Smooth muscle cell (in vitro differentiated cells): ENCODE measurements around the gene DNAJC15. TPM values are rescaled to one million over a fixed set of nuclear protein-coding genes. Genes with fewer than 3 reads are reported as not detected.
A peak's percentile ranks its signal among the peaks of the same experiment; 100 is the strongest.
"Not testable (repeated sequence)": the region's sequence is repeated elsewhere in the genome, so short reads cannot be mapped to it uniquely, and the experiment has no call there.

ENCODE experiments used
- DNase-seq: peaks from one replicate; lab custom pipeline; 2025; ENCODE audit not compliant: unreplicated experiment; lab: John Stamatoyannopoulos, UW
- H2AFZ ChIP-seq: fragments of 200-600 bp; sonication (generic); 2 replicates; pipeline ENCODE4 v1.6.0; 2016; ENCODE audit warnings: antibody characterized with exemption, low read depth, mild to moderate bottlenecking
- H3F3A ChIP-seq: fragments of 200-600 bp; sonication (generic); 2 replicates; pipeline ENCODE4 v1.6.0; 2017; ENCODE audit warnings: antibody characterized with exemption, low read depth
- H3K27ac ChIP-seq: fragments of 200-600 bp; sonication (generic); 2 replicates; pipeline ENCODE4 v1.5.1; 2016; ENCODE audit warnings: low read depth, mild to moderate bottlenecking
- H3K27me3 ChIP-seq: fragments of 200-600 bp; sonication (generic); 2 replicates; pipeline ENCODE4 v1.6.1; 2016; ENCODE audit warnings: low read depth, mild to moderate bottlenecking
- H3K36me3 ChIP-seq: fragments of 200-600 bp; sonication (generic); 2 replicates; pipeline ENCODE4 v1.5.1; 2016; ENCODE audit warnings: low read depth
- H3K4me1 ChIP-seq: fragments of 200-600 bp; sonication (generic); 2 replicates; pipeline ENCODE4 v1.5.1; 2016; ENCODE audit warnings: low read depth
- H3K4me2 ChIP-seq: fragments of 200-600 bp; sonication (generic); 2 replicates; pipeline ENCODE4 v1.6.0; 2016; ENCODE audit warnings: mild to moderate bottlenecking
- H3K4me3 ChIP-seq: fragments of 200-600 bp; sonication (generic); 2 replicates; pipeline ENCODE4 v1.5.1; 2016; ENCODE audit warnings: mild to moderate bottlenecking
- H3K79me2 ChIP-seq: fragments of 200-600 bp; sonication (generic); 2 replicates; pipeline ENCODE4 v1.6.0; 2016; ENCODE audit warnings: low read depth, mild to moderate bottlenecking
- H3K9ac ChIP-seq: fragments of 200-600 bp; sonication (generic); 2 replicates; pipeline ENCODE4 v1.6.0; 2016; ENCODE audit warnings: low read depth
- H3K9me3 ChIP-seq: fragments of 200-600 bp; sonication (generic); replicated peaks from 2 replicates; pipeline ENCODE4 v1.5.1; 2016; ENCODE audit warnings: low read depth
- H4K20me1 ChIP-seq: fragments of 200-600 bp; sonication (generic); 2 replicates; pipeline ENCODE4 v1.6.0; 2016; ENCODE audit warnings: low read depth
- WGBS: methylation state at CpG from one replicate; pipeline ENCODE4 v1.1.7; 2016; ENCODE audit warnings: low lambda C conversion rate; 5-methylcytosine and 5-hydroxymethylcytosine counted together
- polyA plus RNA-seq: library from polyadenylated mRNA; unstranded; fragments of >200 nt; fragmentation: Nextera tagmentation; extraction: Ambion mirVana; gene quantifications from 2 replicates; pipeline ENCODE4 v1.2.1, GENCODE V29; 2016
- total RNA-seq: library from RNA; depleted of rRNA; stranded (reverse); fragments of >200 nt; gene quantifications from 2 replicates; pipeline ENCODE4 v1.2.3, GENCODE V29; 2014
- TF ChIP-seq, protein P1 (sequence below): fragments of 200-600 bp; sonication (generic); IDR thresholded peaks from 2 replicates; pipeline ENCODE4 v1.5.1; 2017; ENCODE audit warnings: borderline replicate concordance, mild to moderate bottlenecking, antibody characterized with exemption; ENCODE audit not compliant: insufficient read depth, poor library complexity, severe bottlenecking

Gene DNAJC15
- total and polyA plus RNA-seq, 2 experiments from 2014 or later, result 4.4 to 6.9 TPM

DNA sequence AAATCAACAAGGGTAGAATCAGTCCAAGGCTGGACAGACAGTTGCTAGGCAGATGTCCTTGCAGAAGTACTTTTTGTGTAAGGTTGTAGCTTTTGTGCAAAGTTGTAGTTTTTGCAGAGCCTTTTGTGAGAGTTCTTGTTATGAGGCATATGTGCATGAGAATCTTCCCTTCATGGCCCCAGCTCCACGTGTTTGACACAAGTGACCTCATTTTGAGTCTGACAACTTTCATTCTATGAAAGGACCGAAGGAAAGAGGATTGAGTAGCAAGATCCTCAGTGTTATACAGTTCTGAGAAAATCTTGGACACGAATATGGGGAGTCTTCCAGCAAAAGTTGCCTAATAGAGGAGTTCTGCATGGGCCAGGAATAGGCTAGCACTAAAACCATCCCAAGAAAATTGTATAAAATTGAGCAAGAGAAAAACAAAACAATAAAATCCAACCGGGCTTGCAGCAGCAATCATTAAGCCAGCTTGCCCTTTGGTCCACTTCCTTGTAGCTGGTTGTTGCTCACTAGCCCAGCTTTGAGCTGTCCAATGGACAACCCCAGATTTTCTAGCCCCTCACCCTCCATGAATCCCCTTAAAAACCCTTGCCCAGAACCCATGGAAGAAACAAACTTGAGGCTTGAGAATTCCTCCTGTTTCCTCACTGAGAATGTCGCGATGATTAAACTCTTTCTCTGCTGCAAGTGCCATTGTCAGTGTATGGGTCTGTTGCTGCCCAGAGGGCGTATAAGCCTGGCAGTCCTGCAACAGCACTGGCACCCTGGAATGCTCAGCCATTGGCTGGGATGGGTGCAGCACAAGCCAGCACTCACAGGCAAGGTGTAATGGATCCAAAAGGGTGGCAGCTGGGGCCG, 37.8 kb upstream of the DNAJC15 start:
- Histone ChIP-seq H3K9me3 (no peaks in the 10 kb centered on the region), H3K27ac (no peak overlapping the region), H2AFZ (no peak overlapping the region), H3K4me3 (no peak overlapping the region), H3F3A (peaks cover 3% of the 10 kb centered on the region), H3K27me3 (no peaks in the 10 kb centered on the region), H4K20me1 (no peaks in the 10 kb centered on the region), H3K4me1 (peaks cover 11% of the 10 kb centered on the region), H3K4me2 (no peak overlapping the region), H3K9ac (no peak overlapping the region), H3K36me3 (no peaks in the 10 kb centered on the region), H3K79me2 (no peaks in the 10 kb centered on the region)
- 83% methylated on average over 8 of the region's 8 CpGs for WGBS
- TF ChIP-seq, protein P1, sequence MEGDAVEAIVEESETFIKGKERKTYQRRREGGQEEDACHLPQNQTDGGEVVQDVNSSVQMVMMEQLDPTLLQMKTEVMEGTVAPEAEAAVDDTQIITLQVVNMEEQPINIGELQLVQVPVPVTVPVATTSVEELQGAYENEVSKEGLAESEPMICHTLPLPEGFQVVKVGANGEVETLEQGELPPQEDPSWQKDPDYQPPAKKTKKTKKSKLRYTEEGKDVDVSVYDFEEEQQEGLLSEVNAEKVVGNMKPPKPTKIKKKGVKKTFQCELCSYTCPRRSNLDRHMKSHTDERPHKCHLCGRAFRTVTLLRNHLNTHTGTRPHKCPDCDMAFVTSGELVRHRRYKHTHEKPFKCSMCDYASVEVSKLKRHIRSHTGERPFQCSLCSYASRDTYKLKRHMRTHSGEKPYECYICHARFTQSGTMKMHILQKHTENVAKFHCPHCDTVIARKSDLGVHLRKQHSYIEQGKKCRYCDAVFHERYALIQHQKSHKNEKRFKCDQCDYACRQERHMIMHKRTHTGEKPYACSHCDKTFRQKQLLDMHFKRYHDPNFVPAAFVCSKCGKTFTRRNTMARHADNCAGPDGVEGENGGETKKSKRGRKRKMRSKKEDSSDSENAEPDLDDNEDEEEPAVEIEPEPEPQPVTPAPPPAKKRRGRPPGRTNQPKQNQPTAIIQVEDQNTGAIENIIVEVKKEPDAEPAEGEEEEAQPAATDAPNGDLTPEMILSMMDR, result no peak
- DNase-seq, result no peak

DNA sequence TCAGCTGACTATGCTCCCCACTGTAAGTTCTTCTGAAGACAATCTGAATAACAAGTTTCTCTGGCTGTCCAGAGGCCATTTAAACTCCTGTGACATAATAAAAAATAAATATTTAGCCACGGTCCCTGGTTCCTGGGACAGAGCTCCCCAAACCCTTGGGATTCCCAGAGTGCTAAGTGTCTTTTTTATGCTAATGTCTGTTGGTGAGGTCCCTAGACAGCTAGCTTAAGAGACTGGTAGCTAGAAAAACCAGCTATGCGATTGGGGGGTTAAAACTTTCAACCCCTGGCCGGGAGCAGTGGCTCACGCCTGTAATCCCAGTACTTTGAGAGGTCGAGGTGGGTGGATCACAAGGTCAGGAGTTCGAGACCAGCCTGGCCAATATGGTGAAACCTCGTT, 37.2 kb upstream of the DNAJC15 start:
- no peak overlapping the region for H3K4me2 ChIP-seq
- H3K36me3 ChIP-seq, result no peaks in the 10 kb centered on the region
- H4K20me1 ChIP-seq, result no peaks in the 10 kb centered on the region
- H2AFZ ChIP-seq, result no peak overlapping the region
- no peak for DNase-seq
- H3K27me3 ChIP-seq, result no peaks in the 10 kb centered on the region
- 74% methylated on average over 7 of the region's 7 CpGs for WGBS
- no peaks in the 10 kb centered on the region for H3K79me2 ChIP-seq
- no peak overlapping the region for H3K27ac ChIP-seq
- no peak overlapping the region for H3K9ac ChIP-seq
- no peaks in the 10 kb centered on the region for H3K9me3 ChIP-seq
- TF ChIP-seq, protein P1, result no peak
- peaks cover 7% of the 10 kb centered on the region for H3F3A ChIP-seq
- no peak overlapping the region for H3K4me3 ChIP-seq
- peaks cover 7% of the 10 kb centered on the region for H3K4me1 ChIP-seq

DNA sequence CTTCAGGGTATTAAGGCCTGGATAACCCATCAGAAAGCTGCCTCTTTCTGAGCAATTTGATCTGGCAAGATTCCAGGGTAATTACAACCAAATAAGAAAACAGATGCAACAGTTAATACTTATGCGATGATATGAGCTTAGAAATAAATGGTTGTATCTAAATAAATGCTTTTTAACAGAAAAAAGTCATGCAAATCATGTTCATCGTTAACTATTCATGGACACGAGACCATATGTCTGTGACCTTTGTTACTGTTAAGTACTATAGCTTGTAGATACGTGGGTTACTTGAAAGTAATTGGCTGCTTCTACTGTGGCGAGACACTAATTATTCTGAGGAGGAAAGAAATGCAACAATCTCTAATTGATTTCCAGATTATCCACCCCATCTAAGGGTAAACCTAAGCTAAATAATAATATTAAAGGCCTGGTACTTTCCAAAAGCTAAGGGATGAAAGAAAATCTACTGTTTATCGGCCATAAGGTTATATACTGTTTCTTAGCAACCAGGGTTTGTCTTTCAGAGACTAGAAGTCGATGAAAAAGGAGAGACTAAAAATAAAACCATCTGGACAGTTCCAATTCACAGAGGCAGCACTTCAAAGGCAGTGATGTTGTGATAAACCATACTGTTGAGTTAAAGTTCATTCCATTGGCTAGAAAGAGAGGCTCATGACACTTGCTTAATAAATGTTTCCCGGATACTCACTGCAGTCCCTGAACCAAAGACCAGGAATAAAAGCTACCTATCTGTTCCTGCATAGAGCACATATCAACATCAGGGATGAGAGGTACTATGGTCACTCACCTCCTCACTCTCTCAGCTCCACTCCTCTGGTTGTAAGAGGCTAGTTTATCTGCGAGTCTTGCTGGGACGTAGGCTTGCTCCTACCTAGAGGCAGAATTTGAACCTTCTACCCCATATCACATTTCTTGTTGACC, 32.8 kb upstream of the DNAJC15 start:
- H3K36me3 ChIP-seq, result no peaks in the 10 kb centered on the region
- no peaks in the 10 kb centered on the region for H3K9me3 ChIP-seq
- no peaks in the 10 kb centered on the region for H3K27me3 ChIP-seq
- peak overlapping the region; percentile 76 for H3K4me3 ChIP-seq
- TF ChIP-seq, protein P1, result no peak
- peaks cover 8% of the 10 kb centered on the region for H3F3A ChIP-seq
- WGBS, result 65% methylated on average over 10 of the region's 10 CpGs
- peak overlapping the region; percentile 12 for H2AFZ ChIP-seq
- H3K4me2 ChIP-seq, result peak overlapping the region; percentile 96
- peaks cover 14% of the 10 kb centered on the region for H3K4me1 ChIP-seq
- peak overlapping the region; percentile 6 for H3K9ac ChIP-seq
- H3K27ac ChIP-seq, result peak overlapping the region; percentile 37
- DNase-seq, result no peak
- H4K20me1 ChIP-seq, result no peaks in the 10 kb centered on the region
- H3K79me2 ChIP-seq, result no peaks in the 10 kb centered on the region

DNA sequence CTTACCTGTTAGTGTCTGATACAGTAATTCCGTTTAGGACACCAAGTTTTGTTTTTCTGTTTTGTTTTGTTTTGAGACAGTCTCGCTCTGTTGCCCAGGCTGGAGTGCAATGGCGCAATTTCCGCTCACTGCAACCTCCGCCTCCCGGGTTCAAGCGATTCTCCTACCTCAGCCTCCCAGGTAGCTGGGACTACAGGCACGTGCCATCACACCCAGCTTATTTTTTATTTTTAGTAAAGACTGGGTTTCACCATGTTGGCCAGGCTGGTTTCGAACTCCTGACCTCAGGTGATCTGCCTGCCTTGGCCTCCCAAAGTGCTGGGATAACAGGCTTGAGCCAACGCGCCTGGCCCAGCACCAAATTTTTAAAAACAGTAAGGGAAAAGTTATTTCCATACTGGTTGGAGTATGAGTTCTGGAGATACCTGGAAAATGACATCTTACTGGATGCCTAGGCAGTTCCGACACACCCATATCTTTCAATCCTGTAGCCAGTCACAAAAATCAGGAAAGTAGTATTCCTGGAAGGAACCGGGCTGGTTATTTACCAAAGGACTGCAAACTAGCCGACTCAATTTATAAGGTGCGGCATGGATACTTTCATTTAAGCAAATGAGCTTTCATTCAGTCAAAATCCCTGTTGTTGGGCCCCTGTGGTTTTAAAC, 32.0 kb upstream of the DNAJC15 start:
- not testable (repeated sequence) for H3K27me3 ChIP-seq, DNase-seq, H3K79me2 ChIP-seq, H4K20me1 ChIP-seq, H3K36me3 ChIP-seq, H3K9me3 ChIP-seq
- peak overlapping the region; percentile 37 for H3K27ac ChIP-seq
- 86% methylated on average over 15 of the region's 15 CpGs for WGBS
- peaks cover 14% of the 10 kb centered on the region for H3K4me1 ChIP-seq
- peak overlapping the region; percentile 83 for H2AFZ ChIP-seq
- peaks cover 12% of the 10 kb centered on the region for H3F3A ChIP-seq
- H3K9ac ChIP-seq, result peak overlapping the region; percentile 64
- H3K4me2 ChIP-seq, result peak overlapping the region; percentile 96
- H3K4me3 ChIP-seq, result peak overlapping the region; percentile 76
